H1 (cell line): ENCODE measurements around the gene PHC1. TPM values are rescaled to one million over a fixed set of nuclear protein-coding genes. Genes with fewer than 3 reads are reported as not detected.

ENCODE experiments used
- CTCF ChIA-PET: fragments of 300-600 bp; sonication (Branson Sonifier 250); formaldehyde crosslinking; loops from one replicate; lab custom pipeline; 2021; ENCODE audit not compliant: partially characterized antibody; lab: Charles Lee
- POLR2A ChIA-PET: fragments of 300-600 bp; sonication (Branson Sonifier 250); formaldehyde crosslinking; loops from one replicate; lab custom pipeline; 2021; ENCODE audit warnings: inconsistent platforms; ENCODE audit not compliant: partially characterized antibody; lab: Charles Lee
- DNase-seq, 2 experiments: peaks; one replicate each; pipeline versions ENCODE4 v3.0.0 to v3.0.0-alpha.2; 2010 to 2022; ENCODE audit warnings: low spot score in 2 of 2, low read depth in 1 of 2, mixed read lengths in 1 of 2
- FAIRE-seq: peaks from 2 replicates; lab custom pipeline; 2011; peaks lifted over from hg19 to GRCh38; lab: Jason Lieb, UNC
- H2AFZ ChIP-seq: 2 replicates; pipeline ENCODE4 v1.8.1; 2012; ENCODE audit warnings: low read length, inconsistent platforms
- H2AK5ac ChIP-seq: 2 replicates; pipeline ENCODE4 v1.6.1; 2013; ENCODE audit warnings: low read depth, low read length
- H2BK120ac ChIP-seq: replicated peaks from 2 replicates; pipeline ENCODE3; 2013; ENCODE audit warnings: low read depth, low read length, inconsistent platforms
- H2BK12ac ChIP-seq: 2 replicates; pipeline ENCODE4 v1.6.1; 2013; ENCODE audit warnings: low read depth, low read length
- H2BK15ac ChIP-seq: 2 replicates; pipeline ENCODE4 v1.6.1; 2013; ENCODE audit warnings: low read length
- H2BK20ac ChIP-seq: 2 replicates; pipeline ENCODE4 v1.6.1; 2013; ENCODE audit warnings: low read length
- H2BK5ac ChIP-seq: 2 replicates; pipeline ENCODE4 v1.6.1; 2013; ENCODE audit warnings: low read depth, low read length
- H3K14ac ChIP-seq: 2 replicates; pipeline ENCODE4 v1.6.1; 2013; ENCODE audit warnings: inconsistent platforms; ENCODE audit not compliant: insufficient read length
- H3K18ac ChIP-seq: 2 replicates; pipeline ENCODE4 v1.6.1; 2013; ENCODE audit warnings: low read length; ENCODE audit errors: extremely low read depth
- H3K23ac ChIP-seq: 2 replicates; pipeline ENCODE4 v1.6.1; 2013; ENCODE audit warnings: inconsistent platforms; ENCODE audit not compliant: insufficient read length
- H3K23me2 ChIP-seq: 2 replicates; pipeline ENCODE4 v1.6.1; 2013; ENCODE audit warnings: low read depth, low read length
- H3K27ac ChIP-seq: 2 replicates; pipeline ENCODE4 v1.6.1; 2011; ENCODE audit warnings: low read depth, low read length, inconsistent platforms
- H3K27me3 ChIP-seq, 4 experiments: replicated peaks in 1 of 4; 1 replicate in 1 of 4; 2 replicates in 3 of 4; pipeline versions ENCODE4 v1.6.1 to v1.8.1; 2011 to 2013; ENCODE audit warnings: low read length in 3 of 4, mild to moderate bottlenecking in 3 of 4, inconsistent platforms in 2 of 4, mixed read lengths in 2 of 4, moderate library complexity in 1 of 4; ENCODE audit not compliant: control insufficient read depth in 3 of 4, insufficient read depth in 3 of 4; ENCODE audit errors: extremely low read depth in 1 of 4
- H3K36me3 ChIP-seq, 4 experiments: 2 replicates each; pipeline versions ENCODE4 v1.6.1 to v1.8.1; 2011 to 2013; ENCODE audit warnings: mild to moderate bottlenecking in 4 of 4, low read length in 3 of 4, moderate library complexity in 2 of 4, control low read depth in 1 of 4, inconsistent platforms in 1 of 4; ENCODE audit not compliant: insufficient read depth in 4 of 4, control insufficient read depth in 2 of 4
- H3K4ac ChIP-seq: replicated peaks from 2 replicates; pipeline ENCODE3; 2013; ENCODE audit warnings: low read length, low read depth, mixed read lengths, inconsistent platforms; ENCODE audit not compliant: insufficient read length
- H3K4me1 ChIP-seq, 4 experiments: replicated peaks in 1 of 4; 1 replicate in 1 of 4; 2 replicates in 3 of 4; pipeline versions ENCODE4 v1.6.1 to v1.8.1; 2011 to 2013; ENCODE audit warnings: low read length in 3 of 4, inconsistent platforms in 2 of 4, mixed read lengths in 1 of 4; ENCODE audit not compliant: insufficient read depth in 4 of 4, control insufficient read depth in 3 of 4
- H3K4me2 ChIP-seq, 2 experiments: 2 replicates each; pipeline versions ENCODE4 v1.6.1 to v1.8.1; 2011 to 2013; ENCODE audit warnings: low read depth in 2 of 2, low read length in 2 of 2, control low read depth in 1 of 2, inconsistent platforms in 1 of 2, mild to moderate bottlenecking in 1 of 2; ENCODE audit not compliant: insufficient read depth in 1 of 2
- H3K4me3 ChIP-seq, 4 experiments: fragments of 200-600, 300-600 bp in 1 of 4; sonication (generic), shearing (Covaris generic), sonication (Bioruptor Twin) in 1 of 4; 2 replicates each; pipeline versions ENCODE4 v1.5.1 to v1.8.1; 2011 to 2016; ENCODE audit warnings: low read length in 4 of 4, low read depth in 3 of 4, control low read depth in 2 of 4, inconsistent platforms in 2 of 4, mild to moderate bottlenecking in 2 of 4, mixed read lengths in 1 of 4, moderate library complexity in 1 of 4; ENCODE audit not compliant: insufficient read depth in 2 of 4; ENCODE audit errors: extremely low read depth in 1 of 4
- H3K56ac ChIP-seq: replicated peaks from 2 replicates; pipeline ENCODE3; 2013; ENCODE audit warnings: low read depth, mild to moderate bottlenecking, mixed read lengths, low read length, inconsistent platforms; ENCODE audit not compliant: insufficient read length
- H3K79me1 ChIP-seq: 2 replicates; pipeline ENCODE4 v1.6.1; 2013; ENCODE audit warnings: low read depth, low read length, control low read depth
- H3K79me2 ChIP-seq, 2 experiments: 2 replicates each; pipeline versions ENCODE4 v1.6.1 to v1.8.1; 2012 to 2013; ENCODE audit warnings: low read length in 2 of 2, mild to moderate bottlenecking in 2 of 2, inconsistent platforms in 1 of 2; ENCODE audit not compliant: insufficient read depth in 2 of 2, control insufficient read depth in 1 of 2
- H3K9ac ChIP-seq, 4 experiments: replicated peaks in 1 of 4; 1 replicate in 1 of 4; 2 replicates in 3 of 4; pipeline versions ENCODE4 v1.6.1 to v1.8.1; 2011 to 2013; ENCODE audit warnings: low read depth in 3 of 4, low read length in 3 of 4, control low read depth in 2 of 4, mild to moderate bottlenecking in 2 of 4, moderate library complexity in 2 of 4, inconsistent platforms in 1 of 4; ENCODE audit errors: extremely low read depth in 1 of 4
- H3K9me3 ChIP-seq, 2 experiments: 2 replicates each; pipeline versions ENCODE4 v1.6.1 to v1.8.1; 2012 to 2013; ENCODE audit warnings: mild to moderate bottlenecking in 2 of 2, moderate library complexity in 2 of 2, control low read depth in 1 of 2, inconsistent platforms in 1 of 2, low read depth in 1 of 2, low read length in 1 of 2, mixed read lengths in 1 of 2; ENCODE audit not compliant: insufficient read depth in 2 of 2
- H4K20me1 ChIP-seq, 2 experiments: replicated peaks in 1 of 2; 2 replicates each; pipeline versions ENCODE3 to v1.8.1; 2011 to 2013; ENCODE audit warnings: inconsistent platforms in 2 of 2, low read length in 2 of 2, mild to moderate bottlenecking in 1 of 2; ENCODE audit not compliant: insufficient read depth in 2 of 2, control insufficient read depth in 1 of 2
- H4K5ac ChIP-seq: 2 replicates; pipeline ENCODE4 v1.6.1; 2013; ENCODE audit warnings: low read length, low read depth, mixed read lengths, inconsistent platforms; ENCODE audit not compliant: insufficient read length
- H4K8ac ChIP-seq: 2 replicates; pipeline ENCODE4 v1.8.0; 2013; ENCODE audit warnings: mild to moderate bottlenecking, moderate library complexity, low read length, inconsistent platforms; ENCODE audit not compliant: insufficient read depth; ENCODE audit errors: extremely low read depth
- H4K91ac ChIP-seq: replicated peaks from 2 replicates; pipeline ENCODE3; 2013; ENCODE audit warnings: low read length, mixed read lengths, inconsistent platforms; ENCODE audit not compliant: insufficient read length
- CBX8 ChIP-seq: fragments of 300-800, 300-1000 bp; sonication (generic); IDR thresholded peaks from 2 replicates; pipeline ENCODE4 v1.7.1; 2016; ENCODE audit warnings: low read depth, low read length, borderline replicate concordance
- CHD1 ChIP-seq: IDR thresholded peaks from 2 replicates; pipeline ENCODE4 v1.6.1; 2012; ENCODE audit warnings: low read depth, low read length, improper control_type of control experiment
- CREB1 ChIP-seq: IDR thresholded peaks from 2 replicates; pipeline ENCODE4 v1.6.1; 2012; ENCODE audit warnings: inconsistent platforms
- GTF2F1 ChIP-seq: IDR thresholded peaks from 2 replicates; pipeline ENCODE4 v1.6.1; 2012; ENCODE audit warnings: low read depth, low read length, improper control_type of control experiment, borderline replicate concordance
- MAX ChIP-seq: IDR thresholded peaks from 2 replicates; pipeline ENCODE4 v1.6.1; 2012; ENCODE audit warnings: inconsistent platforms
- NRF1 ChIP-seq: IDR thresholded peaks from 2 replicates; pipeline ENCODE4 v1.6.1; 2011; ENCODE audit warnings: mild to moderate bottlenecking, low read depth, low read length, improper control_type of control experiment
- POLR2A ChIP-seq, 2 experiments: IDR thresholded peaks; 1 replicate in 1 of 2; 2 replicates in 1 of 2; pipeline ENCODE4 v1.6.1; 2011; ENCODE audit warnings: low read depth in 2 of 2, low read length in 2 of 2, mild to moderate bottlenecking in 2 of 2; ENCODE audit errors: control extremely low read depth in 1 of 2
- POLR2AphosphoS5 ChIP-seq: IDR thresholded peaks from 2 replicates; pipeline ENCODE4 v1.6.1; 2011; ENCODE audit warnings: low read depth, low read length
- RAD21 ChIP-seq, 2 experiments: IDR thresholded peaks in 1 of 2; conservative IDR thresholded peaks in 1 of 2; 2 replicates each; pipeline ENCODE4 v1.6.1; 2011; ENCODE audit warnings: low read depth in 2 of 2, low read length in 2 of 2, improper control_type of control experiment in 1 of 2, inconsistent platforms in 1 of 2, mild to moderate bottlenecking in 1 of 2, moderate library complexity in 1 of 2
- RFX5 ChIP-seq: IDR thresholded peaks from 2 replicates; pipeline ENCODE4 v1.6.1; 2011; ENCODE audit warnings: low read depth, low read length, improper control_type of control experiment, borderline replicate concordance
- RNF2 ChIP-seq: fragments of 200-900, 300-1000 bp; sonication (generic); IDR thresholded peaks from 2 replicates; pipeline ENCODE4 v1.7.1; 2016; ENCODE audit warnings: borderline replicate concordance, low read depth, mild to moderate bottlenecking, antibody characterized with exemption, low read length; ENCODE audit not compliant: poor library complexity, severe bottlenecking; ENCODE audit errors: missing control alignments
- SRF ChIP-seq: IDR thresholded peaks from 2 replicates; pipeline ENCODE4 v1.6.1; 2011; ENCODE audit warnings: mild to moderate bottlenecking, low read depth, low read length, moderate library complexity
- USF2 ChIP-seq: IDR thresholded peaks from 2 replicates; pipeline ENCODE4 v1.6.1; 2011; ENCODE audit warnings: low read length, improper control_type of control experiment
- WGBS, 2 experiments: shearing (Covaris generic) in 1 of 2; methylation state at CpG; one replicate each; pipeline versions ENCODE4 v1.1.6 to v1.1.7; 2013 to 2015; ENCODE audit warnings: low lambda C conversion rate in 2 of 2, mixed read lengths in 2 of 2, inconsistent platforms in 1 of 2, low coverage in 1 of 2, missing lambda C conversion rate in 1 of 2; ENCODE audit not compliant: insufficient replicate concordance in 2 of 2, insufficient coverage in 1 of 2, insufficient read length in 1 of 2; ENCODE audit errors: extremely low coverage in 1 of 2, missing lambda C conversion rate in 1 of 2; 5-methylcytosine and 5-hydroxymethylcytosine counted together
- polyA plus RNA-seq, 7 experiments: library from polyadenylated mRNA; depleted of rRNA in 3 of 7; stranded (reverse) in 5 of 7; unstranded in 2 of 7; fragments of >200 nt in 5 of 7; fragments of 200-250 nt in 2 of 7; gene quantifications; 1 replicate in 5 of 7; 2 replicates in 1 of 7; 4 replicates in 1 of 7; pipeline versions ENCODE4 v1.2.1 to v1.2.3, GENCODE V29; 2011 to 2013; ENCODE audit warnings: missing spikeins in 2 of 7, mixed read lengths in 2 of 7
- total RNA-seq: library from RNA; stranded (reverse); fragmentation: NEBNext Ultra II Directional; extraction: Animal tissue kit (Norgen Biotek cat#: 25700); gene quantifications from 2 replicates; pipeline ENCODE4 v1.2.1, GENCODE V29; 2021

Gene PHC1
- total and polyA plus RNA-seq, 2 of the 8 experiments (the other 6 are each of a cell fraction or from before 2014, with no cell fraction given) = 934 to 1,655 TPM

GRCh38 chr12:8891976-8892375 lies 22.3 kb upstream of the PHC1 start:
- Histone ChIP-seq H2AK5ac (no peak overlapping the region), H3K4me3 (no peak overlapping the region), H3K27me3 (no peaks in the 10 kb centered on the region), H2AFZ (no peak overlapping the region), H3K79me2 (no peaks in the 10 kb centered on the region), H4K91ac (no peak overlapping the region), H3K14ac (no peak overlapping the region), H3K27ac (no peak overlapping the region), H2BK12ac (no peak overlapping the region), H3K56ac (no peak overlapping the region), H3K4me2 (no peak overlapping the region), H3K79me1 (no peaks in the 10 kb centered on the region), H2BK120ac (no peak overlapping the region), H3K9me3 (peaks cover 3% of the 10 kb centered on the region in 2 experiments; a peak in 2 of 4 replicates), H3K36me3 (peaks cover 0 to 3% (median 0%) of the 10 kb centered on the region in 4 experiments; a peak in 2 of 8 replicates), H4K8ac (no peak overlapping the region), H3K23ac (no peak overlapping the region), H3K9ac (no peak overlapping the region), H3K23me2 (no peaks in the 10 kb centered on the region; the same call in 1 of the 2 replicates), H4K5ac (no peak overlapping the region), H3K4ac (no peak overlapping the region), H4K20me1 (no peaks in the 10 kb centered on the region), H2BK15ac (no peak overlapping the region), H3K18ac (no peak overlapping the region), H3K4me1 (peaks cover 0 to 5% (median 1%) of the 10 kb centered on the region in 4 experiments; a peak in 3 of 7 replicates), H2BK5ac (no peak overlapping the region), H2BK20ac (no peak overlapping the region)
- 99% methylated on average over 3 of the region's 3 CpGs; no CpG with 5 or more reads in 1 of the 2 experiments for WGBS, 2 experiments
- FAIRE-seq = no peak
- CTCF ChIA-PET = interaction anchor here (1.3 to 7.6 kb wide), 11 partner anchors 13 to 308 kb away, joined by 3 to 61 read pairs (median 12); no protein-coding TSS in a partner anchor
- POLR2A ChIA-PET = interaction anchor here (3.5 kb wide), 1 partner anchor 21 kb away, joined by 28 read pairs; the partner anchor contains the start of gene PHC1
- DNase-seq = no peak
- TF ChIP-seq POLR2AphosphoS5 (no peak), NRF1 (no peak), USF2 (no peak), CBX8 (no peak), POLR2A (IDR thresholded peaks at IDR 0.05; ENCODE audit: control extremely low read depth in 1 of 2, low read depth in 2 of 2, low read length in 2 of 2) (no peak), RAD21 (IDR thresholded peaks at IDR 0.05 in 1 of 2, conservative IDR thresholded peaks at IDR 0.05 in 1 of 2; ENCODE audit: low read depth in 2 of 2, low read length in 2 of 2) (no peak), GTF2F1 (no peak), MAX (no peak), CHD1 (no peak), RFX5 (no peak), CREB1 (no peak), SRF (no peak), RNF2 (no peak)
